ENCODE data around the gene USP37. TPM values are rescaled to one million over a fixed set of nuclear protein-coding genes. Genes with fewer than 3 reads are reported as not detected.
A peak's percentile ranks its signal among the peaks of the same experiment; 100 is the strongest.

USP37 gene
- total RNA-seq, 1 donor from 2014 or later = 45.5 TPM

- no peak for DNase-seq
- no peaks in the 10 kb centered on the region for H3K9me3 Mint-ChIP-seq
- H3K4me3 Mint-ChIP-seq = no peak overlapping the region
- intact Hi-C loops (cut with micrococcal nuclease) = no loop called here
- no peaks in the 10 kb centered on the region for H3K27me3 Mint-ChIP-seq
- H3K4me1 Mint-ChIP-seq = no peaks in the 10 kb centered on the region
- no peaks in the 10 kb centered on the region for H3K36me3 Mint-ChIP-seq (ENCODE audit: low read depth)
- H3K27ac Mint-ChIP-seq = no peak overlapping the region
These were observed 142.6 kb downstream of the USP37 start for GRCh38 chr2:218425531-218425930.

DNA sequence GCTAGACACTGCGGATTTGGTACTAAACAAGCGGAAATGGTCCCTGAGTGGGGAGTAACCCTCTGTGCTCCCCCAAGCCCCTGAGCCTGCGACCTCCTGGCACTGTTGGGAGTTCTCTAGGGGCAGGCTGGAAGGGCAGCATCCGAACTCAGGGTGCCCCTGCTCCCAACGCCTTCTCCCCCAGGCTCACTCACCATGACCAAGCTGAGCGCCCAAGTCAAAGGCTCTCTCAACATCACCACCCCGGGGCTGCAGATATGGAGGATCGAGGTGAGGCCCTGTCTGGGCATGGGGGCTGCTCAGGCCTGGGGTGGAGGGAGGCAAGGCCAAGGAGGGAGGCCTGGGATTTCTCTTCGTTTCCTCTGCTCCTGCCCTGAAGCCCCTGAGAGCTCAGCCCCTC lies 144.6 kb downstream of the USP37 start:
- Mint-ChIP-seq H3K27ac (no peak overlapping the region), H3K9me3 (no peaks in the 10 kb centered on the region)
- intact Hi-C loops (cut with micrococcal nuclease) = no loop called here

GRCh38 chr2:218422403-218423086 lies 145.6 kb downstream of the USP37 start:
- no peaks in the 10 kb centered on the region for H3K27me3 Mint-ChIP-seq
- intact Hi-C loops (cut with micrococcal nuclease) = no loop called here
- no peaks in the 10 kb centered on the region for H3K4me1 Mint-ChIP-seq
- DNase-seq = no peak
- no peaks in the 10 kb centered on the region for H3K36me3 Mint-ChIP-seq (ENCODE audit: low read depth)
- no peaks in the 10 kb centered on the region for H3K9me3 Mint-ChIP-seq
- H3K4me3 Mint-ChIP-seq = no peak overlapping the region
- H3K27ac Mint-ChIP-seq = no peak overlapping the region

More for the DNA sequence above, 144.6 kb downstream of the USP37 start:
- DNase-seq = no peak
- Mint-ChIP-seq H3K4me1 (no peaks in the 10 kb centered on the region), H3K4me3 (no peak overlapping the region), H3K36me3 (ENCODE audit: low read depth) (no peaks in the 10 kb centered on the region), H3K27me3 (no peaks in the 10 kb centered on the region)

DNA sequence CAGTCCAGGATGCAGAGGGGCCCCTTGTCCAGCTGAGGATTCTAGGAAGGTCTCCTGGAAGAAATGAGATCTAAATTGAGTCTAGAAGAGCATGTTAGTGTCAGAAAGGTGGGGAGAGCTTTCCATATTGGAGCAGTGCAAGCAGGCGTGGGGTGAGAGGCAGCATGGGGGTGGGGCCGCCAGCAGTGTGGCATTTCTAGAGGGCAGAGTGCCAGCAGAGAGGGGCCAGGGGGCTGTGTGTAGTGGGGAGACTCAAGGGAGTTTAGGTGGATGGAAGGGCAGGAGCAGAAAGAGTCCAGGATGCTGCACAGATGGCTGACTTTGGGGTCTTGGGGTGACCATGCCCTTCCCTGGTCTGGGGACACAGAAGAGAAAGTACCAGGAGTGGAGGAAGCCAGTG lies 147.1 kb downstream of the USP37 start:
- no peak for DNase-seq
- H3K36me3 Mint-ChIP-seq (ENCODE audit: low read depth) = no peaks in the 10 kb centered on the region
- no peak overlapping the region for H3K27ac Mint-ChIP-seq
- no peaks in the 10 kb centered on the region for H3K4me1 Mint-ChIP-seq
- intact Hi-C loops (cut with micrococcal nuclease) = no loop called here
- H3K9me3 Mint-ChIP-seq = no peaks in the 10 kb centered on the region
- no peak overlapping the region for H3K4me3 Mint-ChIP-seq
- H3K27me3 Mint-ChIP-seq = no peaks in the 10 kb centered on the region

DNA sequence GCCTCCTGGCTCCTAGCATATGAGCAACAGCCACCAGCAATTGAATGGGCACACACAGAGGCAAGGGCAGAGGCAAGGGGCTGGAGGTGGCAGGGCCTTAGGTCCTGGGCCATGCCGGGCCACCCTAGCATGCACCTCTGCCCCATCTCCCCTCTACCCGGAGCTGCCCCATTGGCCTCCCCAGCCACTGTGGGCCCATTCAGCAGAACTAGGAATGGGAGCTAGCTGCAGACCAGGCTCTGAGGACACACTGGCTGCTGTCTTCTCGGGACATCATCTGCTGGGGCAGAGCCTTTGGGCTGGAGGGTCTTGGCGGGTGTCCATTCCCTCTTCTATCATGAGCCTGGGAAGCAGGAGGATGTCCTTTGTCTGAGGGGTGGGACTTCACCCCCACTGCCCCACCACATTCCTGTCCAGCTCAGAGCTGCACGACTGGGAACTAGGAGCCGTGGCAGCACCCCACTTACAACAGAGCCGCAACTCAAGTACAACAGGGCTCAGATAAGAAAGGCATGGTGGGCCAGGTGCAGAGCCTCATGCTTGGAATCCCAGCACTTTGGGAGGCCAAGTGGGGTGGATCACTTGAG lies 148.4 kb downstream of the USP37 start:
- no peaks in the 10 kb centered on the region for H3K27me3 Mint-ChIP-seq
- intact Hi-C loops (cut with micrococcal nuclease) = no loop called here
- no peaks in the 10 kb centered on the region for H3K9me3 Mint-ChIP-seq

GRCh38 chr2:218418717-218419458 lies 149.3 kb downstream of the USP37 start, which contains the start of gene VIL1:
TSS of gene VIL1 (plus strand) at chr2:218419123. CDS start at chr2:218423779, 4,656 bp downstream.
- H3K9me3 Mint-ChIP-seq = no peaks in the 10 kb centered on the region
- no peaks in the 10 kb centered on the region for H3K4me1 Mint-ChIP-seq
- H3K27ac Mint-ChIP-seq = no peak within 1 kb of the TSS
- intact Hi-C loops (cut with micrococcal nuclease) = no loop called here
- no peaks in the 10 kb centered on the region for H3K36me3 Mint-ChIP-seq (ENCODE audit: low read depth)
- no peaks in the 10 kb centered on the region for H3K27me3 Mint-ChIP-seq
- DNase-seq = no peak
- no peak within 1 kb of the TSS for H3K4me3 Mint-ChIP-seq

More for the DNA sequence above, 148.4 kb downstream of the USP37 start:
- no peak for DNase-seq
- Mint-ChIP-seq H3K27ac (no peak overlapping the region), H3K36me3 (ENCODE audit: low read depth) (no peaks in the 10 kb centered on the region), H3K4me1 (no peaks in the 10 kb centered on the region), H3K4me3 (no peak overlapping the region)

DNA sequence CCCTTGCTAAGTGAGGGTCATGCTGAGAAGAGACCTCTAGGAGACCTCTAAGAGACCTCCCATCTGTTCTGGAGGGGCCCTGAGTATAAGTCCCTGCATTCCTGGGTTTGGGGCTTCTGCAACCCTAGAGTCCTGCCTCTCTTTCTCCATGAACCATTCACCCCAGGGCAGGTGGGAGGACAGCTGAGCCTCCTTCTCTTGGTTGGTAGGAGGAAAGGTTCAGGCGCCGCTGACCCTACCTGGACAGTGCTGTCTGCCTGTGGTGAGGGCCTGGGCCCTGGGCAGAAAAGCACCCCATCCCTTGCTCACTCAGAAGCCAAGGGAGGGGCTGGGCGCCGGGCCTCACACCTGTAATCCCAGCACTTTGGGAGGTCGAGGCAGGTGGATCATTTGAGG lies 149.8 kb downstream of the USP37 start:
- no peak overlapping the region for H3K27ac Mint-ChIP-seq
- intact Hi-C loops (cut with micrococcal nuclease) = no loop called here
- no peaks in the 10 kb centered on the region for H3K27me3 Mint-ChIP-seq
- no peaks in the 10 kb centered on the region for H3K36me3 Mint-ChIP-seq (ENCODE audit: low read depth)
- no peak for DNase-seq
- H3K4me1 Mint-ChIP-seq = no peaks in the 10 kb centered on the region
- no peak overlapping the region for H3K4me3 Mint-ChIP-seq
- no peaks in the 10 kb centered on the region for H3K9me3 Mint-ChIP-seq

- Mint-ChIP-seq H3K27ac (no peak overlapping the region), H3K4me1 (peaks cover 37% of the 10 kb centered on the region), H3K9me3 (no peaks in the 10 kb centered on the region), H3K27me3 (no peaks in the 10 kb centered on the region), H3K36me3 (ENCODE audit: low read depth) (peaks cover 23% of the 10 kb centered on the region), H3K4me3 (no peak overlapping the region)
- no peak for DNase-seq
- intact Hi-C loops (cut with micrococcal nuclease) = loop anchor here (5.0 kb wide), 2 partner anchors 60 to 110 kb away; no protein-coding TSS in a partner anchor
These were observed 160.4 kb downstream of the USP37 start for GRCh38 chr2:218407717-218408116.

GRCh38 chr2:218406949-218407618 lies 161.1 kb downstream of the USP37 start:
- Mint-ChIP-seq H3K36me3 (ENCODE audit: low read depth) (peaks cover 28% of the 10 kb centered on the region), H3K4me3 (peak overlapping the region; percentile 72), H3K27me3 (no peaks in the 10 kb centered on the region), H3K4me1 (peaks cover 41% of the 10 kb centered on the region), H3K9me3 (no peaks in the 10 kb centered on the region), H3K27ac (peak overlapping the region; percentile 86)
- intact Hi-C loops (cut with micrococcal nuclease) = loop anchor here (1.0 to 5.0 kb wide), 5 partner anchors 11 to 252 kb away; partner anchors contain the start of genes BCS1L, CNOT9, USP37 and ZNF142
- DNase-seq = peak; percentile 83

GRCh38 chr2:218406209-218406948 lies 161.8 kb downstream of the USP37 start:
- Mint-ChIP-seq H3K36me3 (ENCODE audit: low read depth) (peaks cover 29% of the 10 kb centered on the region), H3K4me3 (peak overlapping the region; percentile 85), H3K27me3 (no peaks in the 10 kb centered on the region), H3K9me3 (no peaks in the 10 kb centered on the region), H3K27ac (peak overlapping the region; percentile 86), H3K4me1 (peaks cover 45% of the 10 kb centered on the region)
- intact Hi-C loops (cut with micrococcal nuclease) = loop anchor here (1.0 to 5.0 kb wide), 5 partner anchors 10 to 253 kb away; partner anchors contain the start of genes BCS1L, CNOT9, USP37 and ZNF142
- DNase-seq = peak; percentile 97

DNA sequence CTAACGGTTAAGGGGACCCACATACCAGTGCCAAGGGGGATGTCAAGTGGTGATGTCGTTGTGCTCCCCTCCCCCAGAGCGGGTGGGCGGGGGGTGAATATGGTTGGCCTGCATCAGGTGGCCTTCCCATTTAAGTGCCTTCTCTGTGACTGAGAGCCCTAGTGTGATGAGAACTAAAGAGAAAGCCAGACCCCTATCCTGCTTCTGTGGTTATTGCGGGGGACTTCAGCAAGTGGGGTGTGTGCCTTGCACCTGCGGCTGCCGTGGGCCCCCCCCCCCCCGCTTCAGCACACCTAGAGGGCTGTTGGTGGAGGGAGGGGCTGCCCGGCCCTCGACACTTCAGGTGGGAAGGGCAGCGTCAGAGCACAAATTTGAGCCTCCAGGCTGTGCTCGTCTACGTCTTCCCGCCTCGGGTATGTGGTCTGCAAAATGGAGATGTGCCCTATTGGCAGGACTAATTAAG lies 162.4 kb downstream of the USP37 start:
- peaks cover 48% of the 10 kb centered on the region for H3K4me1 Mint-ChIP-seq
- peak; percentile 80 for DNase-seq

GRCh38 chr2:218405086-218405745 lies 162.9 kb downstream of the USP37 start:
- peak overlapping the region; percentile 86 for H3K27ac Mint-ChIP-seq
- H3K27me3 Mint-ChIP-seq = no peaks in the 10 kb centered on the region
- peaks cover 29% of the 10 kb centered on the region for H3K36me3 Mint-ChIP-seq (ENCODE audit: low read depth)
- peak overlapping the region; percentile 85 for H3K4me3 Mint-ChIP-seq
- intact Hi-C loops (cut with micrococcal nuclease) = loop anchor here (5.0 kb wide), 2 partner anchors 62 to 112 kb away; no protein-coding TSS in a partner anchor
- peaks cover 48% of the 10 kb centered on the region for H3K4me1 Mint-ChIP-seq
- H3K9me3 Mint-ChIP-seq = no peaks in the 10 kb centered on the region
- DNase-seq = no peak

More for the DNA sequence above, 162.4 kb downstream of the USP37 start:
- Mint-ChIP-seq H3K27ac (peak overlapping the region; percentile 86), H3K36me3 (ENCODE audit: low read depth) (peaks cover 29% of the 10 kb centered on the region), H3K9me3 (no peaks in the 10 kb centered on the region), H3K4me3 (peak overlapping the region; percentile 85), H3K27me3 (no peaks in the 10 kb centered on the region)
- intact Hi-C loops (cut with micrococcal nuclease) = loop anchor here (1.0 to 5.0 kb wide), 5 partner anchors 9 to 254 kb away; partner anchors contain the start of genes BCS1L, CNOT9, USP37 and ZNF142

Measured in activated CD4-positive, alpha-beta T cell treated with anti-CD3 and anti-CD28 coated beads, Interleukin-2, amount 10 ng/mL, durations not matched to agents 24 days and 14 days (primary cell).